Measurements from ENCODE around the gene DDX1. TPM values are rescaled to one million over a fixed set of nuclear protein-coding genes. Genes with fewer than 3 reads are reported as not detected.

DDX1 gene
- total and polyA plus RNA-seq, 8 donors, result 26.8 to 98.2 (median 54.7) TPM

GRCh38 chr2:15642011-15642814 is 50.5 kb downstream of the DDX1 start:
- H3K27ac ChIP-seq, result no peak overlapping the region
- peaks cover 0 to 8% (median 6%) of the 10 kb centered on the region in 4 donors for H3K36me3 ChIP-seq
- H3K27me3 ChIP-seq, result no peaks in the 10 kb centered on the region
- H3K4me1 ChIP-seq, result peaks cover 0 to 18% (median 4%) of the 10 kb centered on the region in 4 donors
- TF ChIP-seq, protein P1, sequence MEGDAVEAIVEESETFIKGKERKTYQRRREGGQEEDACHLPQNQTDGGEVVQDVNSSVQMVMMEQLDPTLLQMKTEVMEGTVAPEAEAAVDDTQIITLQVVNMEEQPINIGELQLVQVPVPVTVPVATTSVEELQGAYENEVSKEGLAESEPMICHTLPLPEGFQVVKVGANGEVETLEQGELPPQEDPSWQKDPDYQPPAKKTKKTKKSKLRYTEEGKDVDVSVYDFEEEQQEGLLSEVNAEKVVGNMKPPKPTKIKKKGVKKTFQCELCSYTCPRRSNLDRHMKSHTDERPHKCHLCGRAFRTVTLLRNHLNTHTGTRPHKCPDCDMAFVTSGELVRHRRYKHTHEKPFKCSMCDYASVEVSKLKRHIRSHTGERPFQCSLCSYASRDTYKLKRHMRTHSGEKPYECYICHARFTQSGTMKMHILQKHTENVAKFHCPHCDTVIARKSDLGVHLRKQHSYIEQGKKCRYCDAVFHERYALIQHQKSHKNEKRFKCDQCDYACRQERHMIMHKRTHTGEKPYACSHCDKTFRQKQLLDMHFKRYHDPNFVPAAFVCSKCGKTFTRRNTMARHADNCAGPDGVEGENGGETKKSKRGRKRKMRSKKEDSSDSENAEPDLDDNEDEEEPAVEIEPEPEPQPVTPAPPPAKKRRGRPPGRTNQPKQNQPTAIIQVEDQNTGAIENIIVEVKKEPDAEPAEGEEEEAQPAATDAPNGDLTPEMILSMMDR (IDR thresholded peaks at IDR 0.05), result no peak
- TF ChIP-seq EP300 (IDR thresholded peaks at IDR 0.05), result no peak
- no peak for TF ChIP-seq POLR2AphosphoS5 (IDR thresholded peaks at IDR 0.05)
- no peak for TF ChIP-seq POLR2A (IDR thresholded peaks at IDR 0.05)
- 83 to 91% (median 88%) methylated on average over 12 of the region's 12 CpGs for WGBS, 5 donors
- intact Hi-C loops (cut with DNase I; ENCODE audit: low total_unique reads), result no loop called here
- H3K4me3 ChIP-seq, result no peak overlapping the region
- no peak for DNase-seq
- peaks cover 0 to 3% (median 0%) of the 10 kb centered on the region in 4 donors for H3K9me3 ChIP-seq

- Histone ChIP-seq H3K27me3 (no peaks in the 10 kb centered on the region), H3K9me3 (peaks cover 0 to 3% (median 0%) of the 10 kb centered on the region in 4 donors), H3K4me3 (no peak overlapping the region), H3K4me1 (peaks cover 0 to 11% (median under 1%) of the 10 kb centered on the region in 4 donors), H3K27ac (no peak overlapping the region), H3K36me3 (peaks cover 0 to 8% (median 6%) of the 10 kb centered on the region in 4 donors)
- DNase-seq, result no peak
- TF ChIP-seq POLR2A (IDR thresholded peaks at IDR 0.05) (no peak), POLR2AphosphoS5 (IDR thresholded peaks at IDR 0.05) (no peak), EP300 (IDR thresholded peaks at IDR 0.05) (no peak)
- TF ChIP-seq, protein P1 (IDR thresholded peaks at IDR 0.05), result no peak
- WGBS, 5 donors, result 85 to 94% (median 91%) methylated on average over 13 of the region's 13 CpGs
- intact Hi-C loops (cut with DNase I; ENCODE audit: low total_unique reads), result no loop called here
Measured at GRCh38 chr2:15642815-15643500, 51.3 kb downstream of the DDX1 start.

DNA sequence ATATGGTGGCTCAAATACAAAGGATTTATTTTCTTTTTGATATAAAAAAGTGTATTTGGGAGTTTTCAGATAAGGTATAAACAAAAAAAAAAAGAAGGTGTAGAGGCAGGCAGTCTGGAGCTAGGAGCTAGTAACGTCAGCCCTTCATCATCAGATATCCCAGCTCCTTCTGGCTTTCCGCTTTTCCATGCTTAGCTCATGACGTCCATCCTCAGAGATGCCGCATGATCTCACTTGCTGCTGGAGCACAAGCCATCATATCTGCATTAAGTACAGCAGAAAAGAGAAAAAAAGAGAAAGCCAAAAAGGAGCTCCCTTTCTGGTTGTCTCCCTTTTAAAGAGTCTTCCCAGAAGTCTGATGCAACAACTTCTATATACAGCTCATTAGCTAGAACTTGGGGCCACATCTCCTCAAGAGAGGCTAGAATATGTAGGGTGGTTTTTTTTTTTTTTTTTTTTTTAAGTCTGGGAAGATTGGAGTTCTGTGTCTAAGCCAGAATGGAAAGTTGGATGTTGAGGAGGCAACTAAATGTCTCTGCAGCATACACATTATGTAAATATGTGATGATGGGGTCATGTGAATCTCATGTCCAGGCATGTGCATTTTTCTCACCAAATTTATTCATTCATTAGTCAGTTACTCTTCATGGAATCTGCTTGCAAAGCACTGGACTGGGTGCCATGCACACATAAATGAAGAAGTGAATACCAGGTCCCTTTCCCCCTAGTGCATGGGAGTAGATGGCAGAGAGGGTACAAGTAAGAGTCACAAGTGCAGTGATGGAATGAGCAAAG is 52.3 kb downstream of the DDX1 start:
- peaks cover 0 to 8% (median 6%) of the 10 kb centered on the region in 4 donors for H3K36me3 ChIP-seq
- no peak overlapping the region for H3K27ac ChIP-seq
- TF ChIP-seq, protein P1 (IDR thresholded peaks at IDR 0.05), result no peak
- TF ChIP-seq POLR2AphosphoS5 (IDR thresholded peaks at IDR 0.05), result no peak
- no peak for TF ChIP-seq EP300 (IDR thresholded peaks at IDR 0.05)
- no peak for TF ChIP-seq POLR2A (IDR thresholded peaks at IDR 0.05)
- DNase-seq, result no peak
- no peaks in the 10 kb centered on the region for H3K27me3 ChIP-seq
- peaks cover 0 to 6% (median 0%) of the 10 kb centered on the region in 4 donors for H3K4me1 ChIP-seq
- peaks cover 0 to 3% (median 0%) of the 10 kb centered on the region in 4 donors for H3K9me3 ChIP-seq
- intact Hi-C loops (cut with DNase I; ENCODE audit: low total_unique reads), result no loop called here
- no peak overlapping the region for H3K4me3 ChIP-seq
- 77 to 87% (median 83%) methylated on average over 4 of the region's 4 CpGs for WGBS, 5 donors

- peaks cover 0 to 3% (median 0%) of the 10 kb centered on the region in 4 donors for H3K9me3 ChIP-seq
- no peaks in the 10 kb centered on the region for H3K27me3 ChIP-seq
- DNase-seq, result no peak
- H3K36me3 ChIP-seq, result peaks cover 0 to 8% (median 6%) of the 10 kb centered on the region in 4 donors
- H3K27ac ChIP-seq, result no peak overlapping the region
- TF ChIP-seq EP300 (IDR thresholded peaks at IDR 0.05), result no peak
- peaks cover 0 to 2% (median 0%) of the 10 kb centered on the region in 4 donors for H3K4me1 ChIP-seq
- WGBS, 5 donors, result 64 to 83% (median 79%) methylated on average over 2 of the region's 2 CpGs
- H3K4me3 ChIP-seq, result no peak overlapping the region
- intact Hi-C loops (cut with DNase I; ENCODE audit: low total_unique reads), result no loop called here
Measured at GRCh38 chr2:15645300-15645699, 53.6 kb downstream of the DDX1 start.
